Lung microvascular endothelial cell (primary cell): ENCODE results near the gene TSSC4. TPM values are rescaled to one million over a fixed set of nuclear protein-coding genes. Genes with fewer than 3 reads are reported as not detected.

Source experiments
- DNase-seq, 2 donors: peaks; one replicate each; pipeline versions ENCODE4 v3.0.0 to v3.0.0-alpha.2; 2010; ENCODE audit warnings: low read depth in 2 of 2
- total RNA-seq: library from RNA; depleted of rRNA; stranded (reverse); fragments of >200 nt; gene quantifications from 2 replicates; pipeline ENCODE4 v1.2.1, GENCODE V29; 2014

Gene TSSC4
- total RNA-seq, 1 donor from 2014 or later, result 57.3 TPM

DNA sequence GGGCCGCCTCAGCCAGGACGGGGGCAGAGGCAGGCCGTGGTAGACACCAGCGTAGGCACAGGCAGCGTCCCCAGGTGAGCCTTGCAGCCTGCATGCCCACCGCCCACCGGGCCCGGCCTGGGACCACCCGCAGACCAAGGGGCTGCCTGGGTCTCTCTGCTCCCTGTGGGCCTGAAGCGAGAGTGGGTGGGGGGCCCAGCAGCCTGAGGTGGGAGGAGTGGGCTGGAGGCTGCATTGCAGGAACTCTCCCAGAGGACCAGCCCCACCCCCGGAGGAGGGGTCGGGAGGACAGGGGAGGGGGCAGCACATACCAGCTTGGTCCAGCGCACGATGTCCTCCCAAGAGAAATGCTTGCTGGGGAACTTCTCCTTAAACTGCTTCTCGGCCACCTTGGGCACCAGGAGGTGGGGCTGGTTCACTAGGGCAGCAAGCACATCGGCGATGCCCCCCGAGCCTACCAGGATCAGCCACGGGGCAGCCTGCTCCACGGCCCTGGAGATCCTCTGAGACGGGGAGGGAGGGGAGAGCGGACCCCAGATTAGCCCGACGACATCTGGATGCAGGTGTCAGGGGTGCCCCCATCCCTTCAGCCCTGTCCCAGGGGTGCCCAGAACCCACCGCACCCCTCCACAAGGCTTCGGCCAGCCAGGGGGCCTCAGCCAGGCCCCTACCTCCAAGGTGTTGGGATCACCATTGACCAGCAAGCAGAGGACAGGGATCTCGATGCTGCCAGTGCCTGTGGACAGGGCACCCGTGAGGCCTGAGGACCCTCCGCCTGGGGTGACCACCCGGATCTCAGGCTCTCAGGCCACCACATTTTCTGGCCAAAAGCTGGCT, 17.5 kb downstream of the TSSC4 start:
- no peak for DNase-seq

DNA sequence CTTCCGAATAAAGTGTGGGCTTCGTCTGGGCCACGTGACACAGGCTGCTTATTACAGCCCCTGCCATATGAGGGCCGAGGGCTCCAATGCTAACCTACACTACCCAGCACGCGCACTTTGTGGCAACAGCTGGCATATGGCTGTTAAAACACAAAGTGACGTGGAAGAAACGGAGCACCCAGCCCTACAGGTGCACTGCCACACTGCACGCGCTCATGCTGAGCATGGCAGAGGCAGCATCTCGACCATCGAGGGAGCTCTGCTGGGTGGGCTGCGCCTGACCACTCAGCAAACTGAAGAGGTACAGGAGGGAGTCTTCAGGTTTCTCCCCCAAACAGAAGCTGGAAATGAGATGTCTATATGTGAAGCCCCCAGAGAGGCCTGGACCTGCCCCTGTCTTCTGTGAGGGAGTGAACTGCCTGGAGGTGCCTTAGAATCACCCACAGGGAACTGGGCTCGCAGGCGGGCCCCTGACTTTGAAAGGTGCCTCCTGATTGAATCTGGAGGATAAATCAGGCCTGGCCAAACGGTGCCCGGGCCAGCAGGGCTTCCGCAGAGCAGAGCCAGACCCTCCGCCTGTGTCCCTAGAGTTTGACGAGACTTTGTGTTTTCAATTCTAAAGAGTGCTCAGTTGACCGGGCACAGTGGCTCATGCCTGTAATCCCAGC, 18.3 kb downstream of the TSSC4 start:
- no peak for DNase-seq

DNA sequence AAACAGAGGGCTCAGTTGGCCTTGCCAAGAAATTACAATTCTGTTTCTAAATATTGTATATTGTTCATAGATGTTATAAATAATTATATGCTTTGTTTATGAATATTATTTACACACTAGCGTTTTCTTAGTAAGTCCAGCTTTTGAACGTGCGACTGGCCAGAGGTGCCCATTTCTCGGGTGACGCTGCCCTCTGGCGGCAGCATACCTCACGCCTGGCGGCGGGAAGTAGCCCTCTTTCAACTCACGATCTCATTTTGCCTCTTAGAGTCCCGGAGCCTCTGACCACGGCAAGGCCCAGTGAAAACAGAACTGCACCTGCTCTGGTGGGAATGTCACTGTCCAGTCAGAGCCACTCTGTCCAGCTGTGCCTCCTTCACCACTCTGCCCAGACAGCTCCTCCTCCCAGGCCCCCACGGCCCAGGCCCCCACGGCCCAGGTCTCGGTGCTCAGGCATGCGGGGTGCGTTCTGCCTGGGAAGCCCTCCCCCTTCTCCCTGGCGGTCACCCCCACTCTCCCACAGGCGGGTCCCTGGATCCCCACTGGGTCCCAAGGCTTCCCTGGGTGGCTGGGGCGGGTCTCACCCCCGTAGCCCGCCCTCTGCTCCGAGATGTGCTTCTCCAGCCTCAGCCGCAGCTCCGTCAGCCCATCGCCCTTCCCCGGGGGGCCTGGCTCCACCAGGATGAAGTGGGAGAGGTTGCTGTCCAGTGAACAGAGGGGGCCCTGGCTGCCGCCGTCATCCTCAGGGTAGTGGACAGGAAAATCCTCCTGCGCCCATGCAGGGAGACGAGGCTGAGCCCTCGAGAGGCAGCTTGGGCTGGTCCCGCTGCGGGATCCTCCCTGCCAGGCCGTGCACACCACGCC, 19.3 kb downstream of the TSSC4 start:
- DNase-seq, result peak; percentile 80 to 88

DNA sequence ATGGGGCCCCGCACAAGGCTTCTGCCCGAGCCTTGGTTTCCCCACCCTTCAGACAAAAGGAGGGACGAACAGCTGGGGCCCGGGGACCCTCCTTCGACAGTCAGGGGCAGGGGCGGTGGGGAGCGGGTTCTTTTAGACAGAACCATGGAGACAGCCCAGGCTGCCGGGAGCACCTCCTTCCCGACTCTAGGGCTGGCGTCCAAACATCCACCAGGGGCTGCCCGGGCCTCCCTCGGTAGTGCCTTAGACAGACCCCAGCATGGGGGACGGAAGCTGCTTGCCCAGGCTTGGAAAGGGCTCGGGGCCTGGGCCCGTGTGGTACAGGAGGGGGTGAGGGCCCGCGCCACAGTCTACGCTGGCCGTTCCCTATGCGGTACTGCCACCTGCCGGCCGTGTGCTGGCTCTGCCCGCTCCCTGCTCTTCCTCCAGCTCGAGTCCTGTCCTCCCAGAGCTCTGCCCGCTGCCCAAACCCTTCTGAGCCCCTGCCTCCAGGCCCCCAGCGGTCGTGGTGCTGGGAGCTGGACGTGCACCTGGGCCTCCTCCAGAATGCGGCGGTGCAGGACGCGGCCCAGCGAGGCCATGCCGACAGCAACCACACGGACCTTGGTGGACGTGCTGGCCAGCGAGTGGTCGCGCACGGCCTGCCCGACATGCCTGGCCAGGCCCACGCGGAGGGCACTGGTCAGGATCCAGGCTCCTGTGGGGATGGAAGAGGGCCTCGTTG, 20.1 kb downstream of the TSSC4 start:
- DNase-seq, result peak; percentile 68 to 81

DNA sequence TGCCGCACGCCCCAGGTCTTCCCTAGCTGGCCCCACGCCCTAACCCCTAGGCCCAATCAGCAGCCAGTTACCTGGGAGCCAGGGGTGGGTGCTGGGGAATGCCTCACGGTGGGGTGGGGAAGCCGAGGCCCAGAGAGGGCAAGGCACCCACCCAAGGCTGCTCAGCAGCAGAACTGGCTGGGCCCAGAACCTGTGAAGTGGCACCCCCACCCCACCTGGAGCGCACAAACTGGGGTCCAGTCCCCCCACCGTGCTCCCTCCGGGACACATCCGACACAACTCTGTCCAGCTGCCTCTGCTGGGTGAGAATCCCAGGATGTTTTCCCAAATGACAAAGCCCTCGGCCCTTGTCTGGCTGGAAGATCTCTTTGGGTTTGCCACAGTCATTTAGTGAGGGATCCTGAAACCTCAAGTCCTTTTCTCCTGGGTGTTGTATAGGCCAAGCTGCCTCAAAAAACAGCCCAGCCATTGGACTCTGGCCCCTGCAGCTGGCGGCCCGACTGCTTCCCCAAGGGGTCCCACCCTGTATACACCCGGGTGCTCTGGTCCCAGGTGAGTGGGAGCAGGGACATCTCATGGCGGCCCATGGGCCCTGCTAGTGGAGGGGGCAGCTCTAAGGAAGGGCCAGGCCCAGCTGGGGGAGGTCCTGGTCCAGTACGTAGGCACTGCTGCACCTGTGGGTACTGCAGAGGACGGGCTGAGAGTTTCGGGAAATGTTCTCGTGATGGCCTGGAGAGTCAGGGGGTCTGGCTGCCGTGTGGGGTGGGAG, 20.9 kb downstream of the TSSC4 start:
- no peak for DNase-seq

DNA sequence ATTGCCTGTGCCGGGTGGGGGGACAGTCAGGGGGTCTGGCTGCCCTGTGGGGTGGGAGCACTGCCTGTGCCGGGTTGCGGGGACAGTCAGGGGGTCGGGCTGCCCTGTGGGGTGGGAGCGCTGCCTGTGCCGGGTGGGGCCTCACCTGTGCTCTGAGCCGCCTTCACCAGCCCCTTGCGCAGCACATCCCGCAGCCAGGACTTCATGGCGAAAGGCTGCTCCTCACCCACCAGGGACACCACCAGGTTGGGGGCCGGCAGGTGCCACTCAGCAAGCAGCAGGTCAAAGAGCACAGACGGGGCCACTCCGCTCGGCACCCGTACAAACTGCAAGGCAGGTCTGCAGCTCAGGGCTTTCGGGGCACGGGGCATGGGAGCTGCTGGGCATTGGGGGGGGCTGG, 21.4 kb downstream of the TSSC4 start:
- DNase-seq, result no peak

DNA sequence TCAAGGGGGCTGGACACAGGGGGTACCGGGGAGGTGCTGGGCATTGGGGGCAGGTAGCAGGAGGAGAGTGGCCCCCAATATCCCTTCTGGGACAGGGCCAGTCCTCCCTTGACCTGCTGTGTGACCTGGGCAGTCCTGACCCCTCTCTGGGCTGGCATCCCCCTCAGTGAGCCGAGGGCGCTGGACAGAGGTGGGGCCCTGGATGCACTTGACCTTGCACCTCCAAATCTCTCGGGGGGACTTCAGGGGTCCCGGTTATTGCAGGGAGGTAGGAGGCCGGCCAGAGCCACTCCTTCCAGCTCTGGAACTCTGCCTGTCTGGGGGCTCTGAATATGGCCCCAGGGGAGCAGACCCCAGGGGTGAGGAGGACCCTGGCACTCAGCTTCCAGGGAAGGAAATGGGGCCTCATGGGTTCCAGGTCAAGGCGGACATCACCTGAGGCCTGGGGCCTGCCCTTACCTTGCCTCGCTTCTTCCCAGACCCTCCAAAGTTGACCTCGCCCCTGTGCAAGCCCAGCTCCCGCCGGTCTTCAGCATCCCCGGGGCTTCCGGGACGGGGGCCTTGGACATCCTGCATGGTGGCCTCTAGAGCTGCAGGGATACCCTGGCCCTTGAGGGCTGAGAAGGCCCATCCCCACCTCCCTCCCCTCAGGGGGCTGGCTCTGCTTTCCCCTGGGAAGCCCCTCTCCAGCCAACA, 22.1 kb downstream of the TSSC4 start:
- no peak for DNase-seq

DNA sequence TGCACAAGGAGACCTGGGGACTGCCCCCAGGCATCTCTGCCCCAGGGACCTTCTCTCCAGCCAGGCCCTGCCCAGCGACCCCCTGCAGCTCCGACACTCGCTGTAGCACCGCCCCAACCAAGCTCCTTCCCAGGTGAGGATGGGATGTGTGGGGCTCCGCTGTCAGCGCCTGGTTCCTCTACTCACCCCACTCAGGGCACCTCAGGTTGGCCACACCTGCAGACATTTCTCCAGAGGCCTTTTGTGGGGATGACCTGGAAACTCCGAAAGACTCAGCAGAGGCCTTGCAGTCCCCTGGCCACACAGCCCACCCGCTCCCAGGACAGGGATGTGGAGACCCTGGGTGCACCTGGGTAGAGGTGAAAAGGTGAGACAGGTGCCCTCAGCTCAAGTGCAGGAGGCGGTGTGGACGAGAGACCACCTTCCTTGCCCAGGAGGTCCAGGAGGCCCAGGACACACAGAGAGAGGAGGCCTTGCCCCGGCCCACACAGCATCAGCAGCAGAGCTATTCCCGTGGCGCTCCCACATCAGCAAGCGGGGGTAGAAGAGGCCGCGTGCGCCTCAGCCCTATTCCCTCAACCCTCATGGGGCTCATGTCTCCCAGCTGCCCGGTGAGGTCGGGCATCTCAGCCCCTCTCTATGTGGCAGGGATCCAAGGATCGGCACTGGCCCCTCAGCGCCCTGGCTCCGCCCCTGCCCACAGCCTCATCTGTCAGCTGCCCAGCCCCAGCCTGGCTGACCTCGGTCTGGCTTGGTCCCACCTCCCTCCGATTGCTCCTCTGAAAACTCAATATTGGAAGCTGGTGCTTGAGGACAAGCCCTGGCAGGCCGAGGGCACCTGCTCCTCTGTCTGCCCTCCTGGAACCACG, 22.8 kb downstream of the TSSC4 start:
- DNase-seq, result no peak

DNA sequence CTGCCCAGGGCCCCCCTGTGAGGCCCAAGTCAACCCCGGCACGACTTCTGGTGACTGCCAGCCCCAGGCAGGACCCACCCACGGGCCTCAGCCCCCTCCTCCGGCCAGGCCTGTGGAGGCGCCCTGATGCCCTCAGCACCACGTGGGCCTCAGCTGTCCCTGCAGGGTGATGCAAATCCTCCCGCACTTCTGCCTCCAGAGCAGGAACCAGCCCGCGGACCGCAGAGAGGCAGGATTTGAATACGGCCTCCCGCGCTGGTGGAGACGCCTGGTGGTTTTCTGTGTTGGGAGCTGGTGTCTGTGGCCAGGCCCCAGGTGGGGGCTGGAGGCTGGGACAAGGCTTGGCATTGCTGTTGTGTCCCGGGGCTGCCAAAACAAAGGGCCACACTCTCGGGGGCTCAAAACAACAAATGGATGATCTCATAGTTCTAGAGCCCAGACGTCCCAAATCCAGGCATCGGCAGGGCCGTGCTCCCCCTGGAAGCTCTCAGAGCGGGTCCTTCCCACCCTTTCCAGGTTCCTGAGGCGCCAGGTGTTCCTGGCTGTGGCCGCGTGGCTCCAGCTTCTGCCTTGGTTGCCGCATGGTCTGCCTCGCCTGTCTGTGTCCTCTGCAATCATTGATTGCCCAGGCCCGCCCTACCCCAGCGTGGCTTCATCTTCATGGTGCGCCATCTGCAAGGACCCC, 24.4 kb downstream of the TSSC4 start:
- no peak for DNase-seq

DNA sequence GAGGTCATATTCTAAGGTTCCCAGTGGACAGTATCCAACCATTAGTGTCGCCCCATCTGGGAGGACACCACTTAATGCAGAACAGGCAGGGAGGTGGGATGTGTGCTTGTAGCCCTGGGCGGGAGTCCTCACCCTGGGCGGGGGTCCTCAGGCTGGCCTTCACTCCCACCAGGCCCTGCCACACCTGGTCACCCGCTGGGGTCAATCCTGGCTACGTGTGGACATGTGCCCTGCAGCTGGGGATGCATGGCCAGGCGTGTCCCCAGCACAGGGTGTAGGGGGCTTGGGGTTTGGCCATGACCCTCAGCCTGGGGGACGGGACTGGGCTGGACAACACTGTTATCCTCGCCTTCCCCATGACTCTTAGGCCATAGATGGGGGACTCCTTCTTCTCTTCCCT, 25.0 kb downstream of the TSSC4 start:
- no peak for DNase-seq

DNA sequence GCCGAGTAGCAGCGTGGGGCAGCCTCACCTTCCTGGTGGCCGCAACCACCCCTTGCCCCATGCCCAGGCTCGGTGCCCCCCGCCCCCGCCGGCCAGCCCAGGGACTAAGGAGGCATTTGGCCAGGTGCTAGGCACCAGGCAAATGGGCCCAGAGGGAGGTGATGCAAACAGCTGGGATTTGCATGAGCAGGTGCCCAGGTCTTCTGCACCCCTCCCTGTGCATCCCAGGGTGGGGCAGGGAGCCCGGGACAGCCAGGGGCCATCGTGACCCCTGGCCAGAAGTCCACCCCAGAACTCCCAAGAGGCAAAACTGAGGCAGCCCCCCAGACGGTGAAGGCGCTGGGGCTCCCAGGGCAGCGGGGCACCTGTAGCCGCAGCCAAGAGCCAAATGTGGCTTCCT, 25.7 kb downstream of the TSSC4 start:
- DNase-seq, result no peak

DNA sequence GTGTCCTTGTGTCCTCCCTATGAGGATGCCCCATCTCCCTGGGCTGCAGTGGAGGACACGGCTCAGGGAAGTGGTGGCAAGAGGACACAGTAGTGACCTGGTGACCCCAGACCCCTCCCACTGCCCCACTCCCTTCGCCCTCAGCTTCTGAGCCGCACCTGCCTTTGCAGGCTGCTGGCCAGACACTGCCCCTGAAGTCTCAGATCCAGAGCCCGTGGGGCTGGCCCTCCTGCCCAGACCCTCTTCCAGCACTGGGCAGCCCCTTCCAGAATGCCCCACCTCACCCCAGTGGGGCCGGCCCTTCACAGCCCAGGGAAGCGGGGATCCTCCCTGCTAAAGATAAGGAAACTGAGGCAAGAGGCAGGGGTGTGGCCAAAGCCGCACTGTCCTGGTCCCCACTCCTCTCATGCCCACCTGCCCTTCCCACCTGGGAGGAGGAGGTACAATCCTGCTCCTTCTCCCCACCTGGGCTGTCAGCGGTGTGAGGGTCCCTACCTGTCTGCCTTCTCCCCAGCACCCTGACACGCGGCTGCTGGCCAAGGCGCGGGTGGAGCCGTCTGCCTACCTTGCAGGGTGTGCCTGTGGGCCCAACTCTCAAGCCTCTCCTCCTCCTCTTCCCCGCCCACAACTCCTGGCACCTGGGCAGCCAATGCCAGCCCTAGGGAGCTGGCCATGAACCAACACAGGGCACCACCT, 26.4 kb downstream of the TSSC4 start:
- DNase-seq, result no peak

DNA sequence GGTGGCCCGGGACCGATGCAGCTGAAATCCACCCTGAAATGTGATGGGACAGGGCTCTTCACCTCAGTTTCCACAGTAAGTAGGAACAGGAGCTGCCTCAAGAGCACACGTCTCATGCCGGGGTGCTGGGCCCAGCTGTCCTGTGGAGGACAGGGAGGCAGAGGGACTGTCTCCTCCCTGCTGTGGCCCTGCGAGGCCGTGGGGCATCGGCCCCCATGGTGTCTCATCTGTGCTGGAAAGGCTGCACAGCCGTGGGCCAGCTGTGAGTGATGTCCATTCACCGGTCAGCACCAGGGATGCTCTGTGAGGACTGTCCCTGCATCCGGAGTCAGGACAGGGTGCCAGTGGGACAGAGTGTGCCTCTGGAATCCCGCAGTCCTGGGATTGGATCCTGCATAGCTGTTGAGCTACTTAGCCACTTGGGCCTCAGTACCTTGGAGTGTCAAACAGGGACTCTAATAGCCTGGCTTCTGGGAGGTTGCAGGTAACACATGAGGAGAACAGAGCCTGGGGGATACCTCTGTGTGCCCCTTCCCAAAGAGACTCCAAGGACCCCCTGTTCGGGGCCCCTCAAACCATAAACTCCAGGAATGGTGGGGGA, 27.3 kb downstream of the TSSC4 start:
- DNase-seq, result no peak

DNA sequence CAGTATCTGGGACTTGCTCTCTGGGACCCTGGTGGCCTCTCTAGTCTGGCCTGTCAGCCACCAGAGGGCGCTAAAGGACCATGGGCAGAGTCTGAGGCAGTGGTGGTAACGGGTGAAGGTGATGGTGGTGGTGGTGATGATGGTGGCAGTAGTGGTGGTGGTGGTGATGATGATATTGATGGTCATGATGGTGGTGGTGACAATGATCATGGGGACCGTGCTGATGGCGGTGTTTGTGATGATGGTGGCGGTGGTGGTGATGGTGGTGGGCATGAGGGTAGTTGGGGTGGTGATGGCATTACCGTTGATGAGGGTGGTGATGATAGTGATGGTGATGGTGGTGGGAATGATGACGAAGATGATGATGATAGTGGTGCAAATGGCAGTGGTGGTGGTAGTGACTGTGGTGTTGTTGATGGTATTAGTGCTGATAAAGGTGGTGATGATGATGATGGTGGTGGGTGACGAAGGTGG, 27.8 kb downstream of the TSSC4 start:
- DNase-seq, result peak; percentile 64 to 79

DNA sequence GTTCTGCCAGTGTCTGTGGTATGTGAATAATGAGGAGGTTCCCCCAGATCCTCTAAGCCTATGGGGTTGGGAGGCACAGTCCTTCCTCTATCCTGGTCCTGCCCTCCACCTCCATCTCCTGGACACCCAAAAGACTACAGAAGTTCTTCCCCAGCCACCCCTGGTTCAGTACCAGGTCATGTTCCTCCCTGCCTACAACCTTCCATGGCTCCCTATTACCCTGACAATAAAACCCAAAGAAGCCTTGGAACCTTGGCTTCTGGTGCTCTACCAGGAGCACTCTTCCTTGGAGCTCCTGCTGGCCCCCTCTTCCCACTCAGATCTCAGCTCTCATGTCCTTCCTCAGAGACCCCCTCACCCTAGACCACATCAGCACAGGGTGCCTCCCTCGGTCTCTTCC, 30.8 kb downstream of the TSSC4 start:
- DNase-seq, result no peak

DNA sequence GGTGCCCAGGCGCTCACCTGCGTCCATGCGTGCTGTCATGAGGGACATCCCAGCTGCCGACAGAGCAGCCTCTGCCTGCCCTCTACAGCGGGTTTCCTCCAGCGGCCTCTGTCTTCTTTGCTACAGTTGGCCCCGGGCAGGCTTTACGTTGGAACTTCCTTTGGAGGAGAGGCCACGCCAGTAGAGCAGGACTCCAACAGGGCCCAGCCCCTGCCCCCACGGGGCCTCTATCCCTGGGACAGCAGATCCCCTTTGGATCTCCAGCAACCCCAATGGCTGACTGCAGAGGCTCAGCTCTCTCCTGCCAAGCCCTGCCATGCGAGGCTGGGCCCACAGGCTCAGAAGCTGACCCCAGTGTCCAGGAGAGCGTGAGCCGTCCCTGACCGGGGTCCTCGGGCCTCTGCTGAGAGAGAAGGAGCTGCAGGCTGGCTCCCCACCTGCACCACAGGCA, 31.6 kb downstream of the TSSC4 start:
- no peak for DNase-seq

DNA sequence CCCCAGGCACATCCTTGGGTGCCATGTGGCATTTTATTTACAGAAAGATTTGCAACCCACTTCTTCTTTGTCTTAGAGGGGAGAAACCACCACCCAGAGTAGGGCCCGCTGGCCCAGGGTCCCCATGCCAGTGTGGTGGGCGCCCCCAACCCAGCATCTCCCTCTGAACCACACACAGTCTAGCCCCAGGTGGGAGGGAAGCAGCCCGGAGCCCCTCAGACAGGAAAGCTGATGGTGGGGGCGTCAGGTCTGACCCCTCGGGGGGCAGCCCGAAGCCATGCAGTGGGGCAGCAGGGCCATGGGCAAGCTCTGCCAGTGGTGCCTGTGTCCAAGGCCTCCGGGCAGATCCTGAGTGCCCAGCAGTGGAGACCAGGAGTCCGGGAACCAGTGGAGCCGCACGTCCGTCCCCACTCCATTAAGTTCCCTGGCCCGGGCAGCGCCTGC, 32.1 kb downstream of the TSSC4 start:
- no peak for DNase-seq
